ENCODE measurements around the gene SIGMAR1. TPM values are rescaled to one million over a fixed set of nuclear protein-coding genes. Genes with fewer than 3 reads are reported as not detected.
A peak's percentile ranks its signal among the peaks of the same experiment; 100 is the strongest.

The SIGMAR1 gene
- total RNA-seq, 1 experiment from 2014 or later: 165 TPM

DNA sequence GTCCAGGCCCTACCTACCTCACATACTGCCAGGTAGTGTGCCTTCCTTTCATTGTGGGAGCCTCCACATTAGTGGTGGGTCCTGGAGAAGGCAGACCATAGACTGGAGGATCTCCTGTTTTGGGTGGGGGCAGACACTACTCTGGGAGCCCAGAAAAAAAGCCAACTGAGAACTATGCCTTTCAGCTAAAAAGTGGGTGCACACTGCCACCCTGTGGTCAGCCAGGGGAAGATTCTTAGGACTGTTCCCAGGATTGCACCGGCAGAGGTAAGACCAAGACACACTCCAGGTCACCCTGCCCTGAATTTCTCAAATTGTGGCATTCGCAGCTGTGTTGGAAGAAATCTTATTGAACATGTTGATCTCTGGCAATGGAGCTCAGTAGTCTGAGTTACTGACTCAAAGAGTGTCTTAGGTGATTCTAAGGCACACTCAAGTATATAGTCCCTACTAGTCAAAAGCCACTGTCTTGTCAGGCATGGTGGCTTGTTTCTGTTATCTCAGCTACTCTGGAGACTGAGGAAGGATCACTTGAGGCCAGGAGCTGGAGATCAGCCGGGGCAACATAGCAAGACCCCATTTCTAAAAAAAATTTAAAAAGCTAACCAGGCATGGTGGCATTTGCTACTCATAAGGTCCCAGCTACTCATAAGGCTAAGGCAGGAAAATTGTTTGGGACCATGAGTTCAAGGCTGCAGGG, 3.6 kb downstream of the SIGMAR1 start:
- intact Hi-C loops (cut with micrococcal nuclease; ENCODE audit: unreplicated experiment): loop anchor here (2.0 kb wide), 1 partner anchor 21 kb away; the partner anchor contains the start of gene RPP25L
- DNase-seq (ENCODE audit: low spot score): peak; percentile 78
- CTCF ChIA-PET: interaction anchor here (0.6 to 1.5 kb wide), 14 partner anchors 9 to 703 kb away, joined by 3 to 8 read pairs (median 4); partner anchors contain the start of genes DCTN3, GALT and RPP25L
- TF ChIP-seq CTCF (conservative IDR thresholded peaks at IDR 0.05; ENCODE audit: low read depth, low read length): peak; percentile 93
- TF ChIP-seq EZH2 (IDR thresholded peaks at IDR 0.05; ENCODE audit: borderline replicate concordance, low read depth, low read length, poor library complexity, severe bottlenecking): no peak
- peaks cover 22% of the 10 kb centered on the region for H3K27me3 ChIP-seq (replicated peaks; ENCODE audit: insufficient read depth, low read depth, low read length, poor library complexity)
- BruUV-seq (replicated peaks): no TSS peak
- no peaks in the 10 kb centered on the region for H3K9me3 ChIP-seq (ENCODE audit: low read depth, low read length, poor library complexity, severe bottlenecking)
- H3K36me3 ChIP-seq (ENCODE audit: insufficient read depth, low read length, poor library complexity, severe bottlenecking): peaks cover 14% of the 10 kb centered on the region
- POLR2A ChIA-PET (ENCODE audit: low non-redundant PET): no interaction called here
- no peak overlapping the region for H3K27ac ChIP-seq (ENCODE audit: low read depth, low read length, poor library complexity, severe bottlenecking)
- H3K4me3 ChIP-seq (ENCODE audit: low read depth, low read length, poor library complexity, severe bottlenecking): no peak overlapping the region
- peaks cover 11% of the 10 kb centered on the region for H3K4me1 ChIP-seq (ENCODE audit: insufficient read depth, low read length, poor library complexity, severe bottlenecking)

- no TSS peak for BruUV-seq (replicated peaks)
- intact Hi-C loops (cut with micrococcal nuclease; ENCODE audit: unreplicated experiment): no loop called here
Observed at GRCh38 chr9:34633166-34633565, 4.4 kb downstream of the SIGMAR1 start.

More at GRCh38 chr9:34633166-34633565, 4.4 kb downstream of the SIGMAR1 start:
- H3K9me3 ChIP-seq (ENCODE audit: low read depth, low read length, poor library complexity, severe bottlenecking): no peaks in the 10 kb centered on the region
- DNase-seq (ENCODE audit: low spot score): no peak
- TF ChIP-seq EZH2 (IDR thresholded peaks at IDR 0.05; ENCODE audit: borderline replicate concordance, low read depth, low read length, poor library complexity, severe bottlenecking) (no peak), CTCF (conservative IDR thresholded peaks at IDR 0.05; ENCODE audit: low read depth, low read length) (no peak)
- H3K36me3 ChIP-seq (ENCODE audit: insufficient read depth, low read length, poor library complexity, severe bottlenecking): peaks cover 14% of the 10 kb centered on the region
- no peak overlapping the region for H3K27ac ChIP-seq (ENCODE audit: low read depth, low read length, poor library complexity, severe bottlenecking)
- H3K27me3 ChIP-seq (replicated peaks; ENCODE audit: insufficient read depth, low read depth, low read length, poor library complexity): peaks cover 30% of the 10 kb centered on the region
- ChIA-PET POLR2A (ENCODE audit: low non-redundant PET) (no interaction called here), CTCF (interaction anchor here (0.7 to 1.5 kb wide), 10 partner anchors 8 to 1211 kb away, joined by 3 to 7 read pairs (median 3); partner anchors contain the start of genes DCTN3 and GALT)
- H3K4me3 ChIP-seq (ENCODE audit: low read depth, low read length, poor library complexity, severe bottlenecking): no peak overlapping the region
- H3K4me1 ChIP-seq (ENCODE audit: insufficient read depth, low read length, poor library complexity, severe bottlenecking): peaks cover 13% of the 10 kb centered on the region
